Vein endothelial cell (primary cell): ENCODE measurements around the gene HTT. TPM values are rescaled to one million over a fixed set of nuclear protein-coding genes. Genes with fewer than 3 reads are reported as not detected.
A peak's percentile ranks its signal among the peaks of the same experiment; 100 is the strongest.

Source experiments
- small RNA-seq: library from RNA; depleted of rRNA; stranded (forward); fragments of <200 nt; gene quantifications from one replicate; pipeline ENCODE3, GENCODE V24; 2012
- total RNA-seq: library from RNA; depleted of rRNA; stranded (reverse); fragments of >200 nt; gene quantifications from 2 replicates; pipeline ENCODE4 v1.2.3, GENCODE V29; 2012

HTT gene
- 50.3 and 55.3 TPM in 2 replicates for total RNA-seq

DNA sequence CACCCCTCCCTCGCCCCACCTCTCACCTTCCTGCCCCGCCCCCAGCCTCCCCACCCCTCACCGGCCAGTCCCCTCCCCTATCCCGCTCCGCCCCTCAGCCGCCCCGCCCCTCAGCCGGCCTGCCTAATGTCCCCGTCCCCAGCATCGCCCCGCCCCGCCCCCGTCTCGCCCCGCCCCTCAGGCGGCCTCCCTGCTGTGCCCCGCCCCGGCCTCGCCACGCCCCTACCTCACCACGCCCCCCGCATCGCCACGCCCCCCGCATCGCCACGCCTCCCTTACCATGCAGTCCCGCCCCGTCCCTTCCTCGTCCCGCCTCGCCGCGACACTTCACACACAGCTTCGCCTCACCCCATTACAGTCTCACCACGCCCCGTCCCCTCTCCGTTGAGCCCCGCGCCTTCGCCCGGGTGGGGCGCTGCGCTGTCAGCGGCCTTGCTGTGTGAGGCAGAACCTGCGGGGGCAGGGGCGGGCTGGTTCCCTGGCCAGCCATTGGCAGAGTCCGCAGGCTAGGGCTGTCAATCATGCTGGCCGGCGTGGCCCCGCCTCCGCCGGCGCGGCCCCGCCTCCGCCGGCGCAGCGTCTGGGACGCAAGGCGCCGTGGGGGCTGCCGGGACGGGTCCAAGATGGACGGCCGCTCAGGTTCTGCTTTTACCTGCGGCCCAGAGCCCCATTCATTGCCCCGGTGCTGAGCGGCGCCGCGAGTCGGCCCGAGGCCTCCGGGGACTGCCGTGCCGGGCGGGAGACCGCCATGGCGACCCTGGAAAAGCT is at the start of gene HTT, which contains the start of gene HTT-AS:
TSS of gene HTT (plus strand) at position 604 of the 768 bp plus-strand sequence. CDS start at position 749, 145 bp downstream.
TSS of gene HTT-AS (minus strand) at position 461 of the 768 bp plus-strand sequence.

DNA sequence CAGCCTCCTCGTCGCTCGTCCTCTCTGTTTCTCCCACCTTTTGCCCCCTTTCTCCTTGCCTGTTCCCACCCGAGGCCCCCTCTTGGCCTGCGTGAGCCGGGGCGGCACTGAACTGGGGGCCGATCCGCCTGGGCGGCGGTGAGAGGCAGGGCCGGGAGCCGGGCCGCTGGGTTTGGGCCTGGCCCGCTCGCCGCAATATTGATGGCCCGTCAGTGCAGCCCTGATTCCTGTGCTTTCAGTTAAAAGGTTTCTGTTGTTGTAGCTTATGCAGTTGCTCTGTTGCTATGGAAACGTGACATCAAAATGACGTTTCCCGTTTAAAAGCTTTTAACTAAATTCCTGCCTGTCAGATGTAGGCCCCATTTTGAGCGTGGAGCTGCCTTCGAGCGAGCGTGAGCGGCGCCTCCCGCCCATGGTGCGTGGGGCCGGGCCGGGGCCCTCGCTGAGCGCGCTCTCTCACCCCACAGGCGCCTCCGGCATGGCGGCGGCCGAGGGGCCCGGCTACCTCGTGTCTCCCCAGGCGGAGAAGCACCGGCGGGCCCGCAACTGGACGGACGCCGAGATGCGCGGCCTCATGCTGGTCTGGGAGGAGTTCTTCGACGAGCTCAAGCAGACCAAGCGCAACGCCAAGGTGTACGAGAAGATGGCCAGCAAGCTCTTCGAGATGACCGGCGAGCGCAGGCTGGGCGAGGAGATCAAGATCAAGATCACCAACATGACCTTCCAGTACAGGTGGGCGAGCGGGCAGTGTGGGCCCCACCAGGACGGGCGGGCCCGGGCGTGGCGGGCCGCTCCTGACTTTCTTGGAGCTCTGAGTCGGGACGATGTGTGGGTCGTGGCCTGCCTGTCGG is 174.6 kb downstream of the HTT start, which contains the start of gene MSANTD1:
TSS of gene MSANTD1 (plus strand) at position 349 of the 851 bp plus-strand sequence. CDS start at position 413, 64 bp downstream.

DNA sequence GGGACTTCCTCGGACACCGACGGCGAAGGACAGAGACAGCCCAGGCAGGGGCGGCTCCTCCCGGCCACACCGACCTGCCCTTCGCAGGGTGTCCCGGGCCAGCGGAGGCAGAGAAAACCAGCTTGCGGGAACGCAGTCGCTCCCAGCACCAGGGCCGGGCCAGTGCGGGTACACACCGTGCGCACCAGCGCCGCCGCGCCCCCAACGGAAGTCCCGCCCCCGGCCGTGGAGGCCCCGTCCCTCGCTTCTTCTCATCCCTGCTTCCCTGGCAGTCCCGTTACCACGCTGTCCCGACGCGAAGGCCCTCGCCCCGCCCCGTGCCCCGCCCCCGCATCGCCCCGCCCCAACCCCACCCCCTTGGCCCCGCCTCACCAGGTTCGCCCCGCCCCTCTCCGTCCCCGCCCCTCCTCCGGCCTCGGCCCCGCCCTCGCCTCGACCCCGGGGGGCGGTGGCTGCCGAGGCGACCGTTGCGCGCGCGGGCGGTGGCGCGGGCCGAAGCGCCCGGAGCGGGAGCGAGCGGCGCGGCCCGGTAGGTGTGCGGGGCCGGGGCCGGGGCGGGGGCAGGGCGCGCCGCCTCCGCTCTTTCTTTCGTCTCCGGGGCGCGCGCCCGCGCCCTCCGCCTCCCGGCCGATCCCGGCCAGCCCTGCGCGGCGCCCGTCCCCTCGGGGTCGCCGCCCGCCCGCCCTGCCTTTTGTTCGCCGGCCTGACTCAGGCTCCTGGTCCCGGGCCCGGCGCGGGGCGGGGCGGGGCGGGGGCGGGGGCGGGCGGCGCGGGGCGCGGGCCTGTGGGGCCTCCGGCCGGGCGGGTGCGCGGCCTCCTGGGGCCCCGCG is 218.3 kb downstream of the HTT start, which contains the start of gene RGS12:
TSS of gene RGS12 (plus strand) at position 451 of the 830 bp plus-strand sequence. CDS start 23,150 bp downstream, outside the sequence.

Small RNAs within 50 kb of the gene (small RNA-seq; reads per million reads assigned to genes)
- gene RF02134 = not detected
- not detected for gene RF02135
- gene RNU6-204P = 0.61 reads per million, percentile 39 among the genes with 10 or more reads in this experiment

Other genes with a start within 250 kb of the HTT start
- 209 and 216 TPM in 2 replicates for gene ADD1, start 230.8 kb upstream of the HTT start, total RNA-seq
- 36.9 and 46.0 TPM in 2 replicates for gene NOP14, start 111.3 kb upstream of the HTT start, total RNA-seq
- gene GRK4, start 111.1 kb upstream of the HTT start, total RNA-seq = 4.2 and 6.3 TPM in 2 replicates
- gene HTT-AS, start 143 bp upstream of the HTT start, total RNA-seq = not detected in 2 replicates
- 0.33 and 1.1 TPM in 2 replicates for gene MSANTD1, start 174.5 kb downstream of the HTT start, total RNA-seq
- 47.6 and 66.0 TPM in 2 replicates for gene RGS12, start 218.3 kb downstream of the HTT start, total RNA-seq